Measurements from ENCODE around the gene GIT1. TPM values are rescaled to one million over a fixed set of nuclear protein-coding genes. Genes with fewer than 3 reads are reported as not detected.

The GIT1 gene
- total and polyA plus RNA-seq, 9 of the 15 experiments (the other 6 are each of a cell fraction or from before 2014, with no cell fraction given) = 0.35 to 35.3 (median 17.1) TPM

DNA sequence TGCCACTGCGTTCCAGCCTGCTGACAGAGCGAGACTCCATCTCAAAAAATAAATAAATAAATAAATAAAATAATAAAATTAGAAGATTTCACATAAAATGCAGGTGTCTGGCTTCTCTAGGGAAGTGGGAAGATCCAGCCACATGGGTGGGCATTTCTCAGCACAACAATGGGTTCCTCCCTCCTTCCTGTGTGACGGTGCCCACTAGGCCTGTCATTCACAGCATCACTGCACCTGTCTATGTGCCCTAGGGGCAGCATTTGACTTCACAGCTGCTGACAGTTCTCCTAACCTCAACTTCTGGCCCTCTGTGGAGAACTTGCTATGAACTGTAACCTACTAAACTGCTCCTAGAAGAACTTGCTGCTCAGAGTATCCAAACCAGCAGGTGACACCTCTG is 25.6 kb downstream of the GIT1 start:
- Histone ChIP-seq H3K4me1 (replicated peaks in 1 of 2; ENCODE audit: control insufficient read depth in 2 of 2, insufficient read depth in 2 of 2, low read length in 2 of 2) (peaks cover 0 to 33% of the 10 kb centered on the region in 2 experiments; a peak in 3 of 5 replicates), H3K36me3 (ENCODE audit: control insufficient read depth, insufficient read depth, low read length) (no peaks in the 10 kb centered on the region), H2AFZ (ENCODE audit: low read depth, low read length) (no peak overlapping the region), H3K9me3 (replicated peaks; ENCODE audit: control insufficient read depth, insufficient read depth, low read depth, low read length) (no peaks in the 10 kb centered on the region), H3K9me1 (ENCODE audit: control insufficient read depth, insufficient read depth, low read length) (no peaks in the 10 kb centered on the region), H3K27me3 (ENCODE audit: control insufficient read depth in 2 of 2, insufficient read depth in 2 of 2, low read length in 2 of 2) (peaks cover 10 to 13% of the 10 kb centered on the region in 2 experiments; a peak in 4 of 5 replicates), H3K79me2 (ENCODE audit: control insufficient read depth, insufficient read depth, low read length) (no peaks in the 10 kb centered on the region), H3K9ac (ENCODE audit: insufficient read depth in 1 of 2, low read depth in 2 of 2, low read length in 2 of 2) (no peak overlapping the region), H4K20me1 (replicated peaks; ENCODE audit: control insufficient read depth, insufficient read depth, low read length) (peaks cover 15% of the 10 kb centered on the region), H3K27ac (ENCODE audit: extremely low read depth, low read depth, low read length) (no peak overlapping the region), H3K4me2 (ENCODE audit: insufficient read depth, low read length) (no peak overlapping the region), H3K4me3 (no peak overlapping the region)
- CTCF ChIA-PET (ENCODE audit: low intra/inter-chr PET ratio) = no interaction called here
- FAIRE-seq = no peak
- DNase-seq (ENCODE audit: extremely low read depth in 1 of 4, low spot score in 3 of 4) = no peak
- intact Hi-C loops (cut with micrococcal nuclease) = no loop called here
- in situ Hi-C loops (cut with MboI) = no loop called here
- POLR2A ChIA-PET = no interaction called here
- no peak for TF ChIP-seq ETS2 (tag; IDR thresholded peaks at IDR 0.05; ENCODE audit: borderline replicate concordance, poor library complexity, severe bottlenecking)
- no peak for TF ChIP-seq ZC3H4 (CRISPR knock-in tag; IDR thresholded peaks at IDR 0.05; ENCODE audit: borderline replicate concordance)
- no peak for TF ChIP-seq POLR2AphosphoS2 (IDR thresholded peaks at IDR 0.05; ENCODE audit: low read length)
- no peak for TF ChIP-seq ILF3 (IDR thresholded peaks at IDR 0.05; ENCODE audit: borderline replicate concordance)
- no peak for TF ChIP-seq NRF1 (conservative IDR thresholded peaks at IDR 0.05 in 1 of 2, IDR thresholded peaks at IDR 0.05 in 1 of 2)
- TF ChIP-seq MYC (IDR thresholded peaks at IDR 0.05; ENCODE audit: low read depth, low read length) = no peak
- TF ChIP-seq MYC (CRISPR knock-in tag; IDR thresholded peaks at IDR 0.05; ENCODE audit: borderline replicate concordance, low read depth) = no peak
- no peak for TF ChIP-seq PCBP2 (IDR thresholded peaks at IDR 0.05; ENCODE audit: low read depth, low read length, poor library complexity, severe bottlenecking)
- ATAC-seq = no peak
- 82% methylated on average over 3 of the region's 3 CpGs for WGBS (ENCODE audit: insufficient coverage, low coverage, missing lambda C conversion rate)
- BruUV-seq (replicated peaks) = no TSS peak

Measured in K562 (cell line).